Measurements from ENCODE around the gene OR52M1.

DNA sequence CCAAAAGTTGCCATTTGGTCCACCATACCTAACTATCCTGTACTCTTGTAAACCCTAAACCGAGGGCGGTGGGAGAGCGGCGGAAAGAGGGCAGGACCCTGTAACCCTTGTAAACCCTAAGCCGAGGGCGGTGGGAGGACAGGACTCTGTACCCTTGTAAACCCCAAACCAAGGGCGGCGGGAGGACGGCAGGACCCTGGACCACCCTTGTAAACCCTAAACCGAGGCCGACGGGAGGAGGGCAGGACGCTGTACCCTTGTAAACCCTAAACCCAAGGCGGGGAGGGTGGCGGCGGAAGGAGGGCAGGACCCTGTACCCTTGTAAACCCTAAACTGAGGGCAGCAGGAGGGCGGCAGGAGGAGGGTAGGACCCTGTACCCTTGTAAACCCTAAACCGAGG lies 24.1 kb downstream of the OR52M1 start:
- TF ChIP-seq, protein P1, sequence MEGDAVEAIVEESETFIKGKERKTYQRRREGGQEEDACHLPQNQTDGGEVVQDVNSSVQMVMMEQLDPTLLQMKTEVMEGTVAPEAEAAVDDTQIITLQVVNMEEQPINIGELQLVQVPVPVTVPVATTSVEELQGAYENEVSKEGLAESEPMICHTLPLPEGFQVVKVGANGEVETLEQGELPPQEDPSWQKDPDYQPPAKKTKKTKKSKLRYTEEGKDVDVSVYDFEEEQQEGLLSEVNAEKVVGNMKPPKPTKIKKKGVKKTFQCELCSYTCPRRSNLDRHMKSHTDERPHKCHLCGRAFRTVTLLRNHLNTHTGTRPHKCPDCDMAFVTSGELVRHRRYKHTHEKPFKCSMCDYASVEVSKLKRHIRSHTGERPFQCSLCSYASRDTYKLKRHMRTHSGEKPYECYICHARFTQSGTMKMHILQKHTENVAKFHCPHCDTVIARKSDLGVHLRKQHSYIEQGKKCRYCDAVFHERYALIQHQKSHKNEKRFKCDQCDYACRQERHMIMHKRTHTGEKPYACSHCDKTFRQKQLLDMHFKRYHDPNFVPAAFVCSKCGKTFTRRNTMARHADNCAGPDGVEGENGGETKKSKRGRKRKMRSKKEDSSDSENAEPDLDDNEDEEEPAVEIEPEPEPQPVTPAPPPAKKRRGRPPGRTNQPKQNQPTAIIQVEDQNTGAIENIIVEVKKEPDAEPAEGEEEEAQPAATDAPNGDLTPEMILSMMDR (IDR thresholded peaks at IDR 0.05; ENCODE audit: borderline replicate concordance, extremely low read depth, low read length, poor library complexity, severe bottlenecking): no peak
- TF ChIP-seq EZH2 (IDR thresholded peaks at IDR 0.05; ENCODE audit: borderline replicate concordance, low read depth, low read length, severe bottlenecking): no peak

Data from DND-41 (cell line).